ENCODE data around the gene MEF2C. TPM values are rescaled to one million over a fixed set of nuclear protein-coding genes. Genes with fewer than 3 reads are reported as not detected.

The MEF2C gene
- polyA plus RNA-seq, 1 donor from 2014 or later = 30.2 TPM

DNA sequence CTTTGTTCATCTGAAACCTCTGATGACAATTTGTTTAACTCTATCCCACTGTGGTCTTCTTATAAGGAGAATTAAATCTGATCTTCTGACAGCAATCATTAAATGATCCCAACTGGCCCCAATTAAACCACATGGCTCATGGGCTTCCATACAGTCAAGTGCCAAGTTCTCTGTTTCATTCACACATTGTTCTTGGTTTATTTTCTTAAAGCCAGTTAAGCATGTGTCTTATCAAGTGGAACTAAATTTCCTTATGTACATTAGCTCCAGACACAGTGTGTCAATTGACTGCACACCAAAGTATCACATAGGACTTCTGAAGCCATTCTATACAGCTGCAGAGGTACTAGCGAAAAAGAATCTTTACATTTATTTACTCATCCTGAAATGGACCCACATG is 51.2 kb downstream of the MEF2C start:
- H3K4me3 ChIP-seq (ENCODE audit: low read length) = no peak overlapping the region
- no peak overlapping the region for H3K4me2 ChIP-seq (ENCODE audit: low read length)
- H3K36me3 ChIP-seq (ENCODE audit: insufficient read depth, low read length) = no peaks in the 10 kb centered on the region
- no peaks in the 10 kb centered on the region for H4K20me1 ChIP-seq (ENCODE audit: insufficient read depth)
- H2AFZ ChIP-seq (ENCODE audit: low read depth, low read length) = no peak overlapping the region
- no peak overlapping the region for H3K27ac ChIP-seq (ENCODE audit: low read length)
- no peak for TF ChIP-seq RAD21 (conservative IDR thresholded peaks at IDR 0.05)
- no peak for TF ChIP-seq EZH2 (IDR thresholded peaks at IDR 0.05; ENCODE audit: borderline replicate concordance, insufficient read depth, low read length, poor library complexity, severe bottlenecking)
- TF ChIP-seq TAF1 (IDR thresholded peaks at IDR 0.05; ENCODE audit: low read depth) = no peak
- TF ChIP-seq, protein P1, sequence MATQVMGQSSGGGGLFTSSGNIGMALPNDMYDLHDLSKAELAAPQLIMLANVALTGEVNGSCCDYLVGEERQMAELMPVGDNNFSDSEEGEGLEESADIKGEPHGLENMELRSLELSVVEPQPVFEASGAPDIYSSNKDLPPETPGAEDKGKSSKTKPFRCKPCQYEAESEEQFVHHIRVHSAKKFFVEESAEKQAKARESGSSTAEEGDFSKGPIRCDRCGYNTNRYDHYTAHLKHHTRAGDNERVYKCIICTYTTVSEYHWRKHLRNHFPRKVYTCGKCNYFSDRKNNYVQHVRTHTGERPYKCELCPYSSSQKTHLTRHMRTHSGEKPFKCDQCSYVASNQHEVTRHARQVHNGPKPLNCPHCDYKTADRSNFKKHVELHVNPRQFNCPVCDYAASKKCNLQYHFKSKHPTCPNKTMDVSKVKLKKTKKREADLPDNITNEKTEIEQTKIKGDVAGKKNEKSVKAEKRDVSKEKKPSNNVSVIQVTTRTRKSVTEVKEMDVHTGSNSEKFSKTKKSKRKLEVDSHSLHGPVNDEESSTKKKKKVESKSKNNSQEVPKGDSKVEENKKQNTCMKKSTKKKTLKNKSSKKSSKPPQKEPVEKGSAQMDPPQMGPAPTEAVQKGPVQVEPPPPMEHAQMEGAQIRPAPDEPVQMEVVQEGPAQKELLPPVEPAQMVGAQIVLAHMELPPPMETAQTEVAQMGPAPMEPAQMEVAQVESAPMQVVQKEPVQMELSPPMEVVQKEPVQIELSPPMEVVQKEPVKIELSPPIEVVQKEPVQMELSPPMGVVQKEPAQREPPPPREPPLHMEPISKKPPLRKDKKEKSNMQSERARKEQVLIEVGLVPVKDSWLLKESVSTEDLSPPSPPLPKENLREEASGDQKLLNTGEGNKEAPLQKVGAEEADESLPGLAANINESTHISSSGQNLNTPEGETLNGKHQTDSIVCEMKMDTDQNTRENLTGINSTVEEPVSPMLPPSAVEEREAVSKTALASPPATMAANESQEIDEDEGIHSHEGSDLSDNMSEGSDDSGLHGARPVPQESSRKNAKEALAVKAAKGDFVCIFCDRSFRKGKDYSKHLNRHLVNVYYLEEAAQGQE (IDR thresholded peaks at IDR 0.05; ENCODE audit: borderline replicate concordance) = no peak
- no peak for TF ChIP-seq SMC3 (conservative IDR thresholded peaks at IDR 0.05; ENCODE audit: poor library complexity)
- TF ChIP-seq MXI1 (conservative IDR thresholded peaks at IDR 0.05; ENCODE audit: poor library complexity, severe bottlenecking) = no peak
- no peaks in the 10 kb centered on the region for H3K27me3 ChIP-seq (ENCODE audit: insufficient read depth, low read depth, low read length)
- no peak overlapping the region for H3K9ac ChIP-seq (ENCODE audit: low read length)
- no peaks in the 10 kb centered on the region for H3K9me2 ChIP-seq (ENCODE audit: insufficient read depth, low read length)
- no peaks in the 10 kb centered on the region for H3F3A ChIP-seq (ENCODE audit: insufficient read depth, low read length, poor library complexity, severe bottlenecking)
- no peaks in the 10 kb centered on the region for H3K9me3 ChIP-seq (ENCODE audit: low read length)
- H3K79me2 ChIP-seq (replicated peaks; ENCODE audit: insufficient read depth, low read length) = no peaks in the 10 kb centered on the region

GRCh38 chr5:88830567-88830966 is 52.4 kb downstream of the MEF2C start:
- Histone ChIP-seq H4K20me1 (ENCODE audit: insufficient read depth) (no peaks in the 10 kb centered on the region), H3F3A (ENCODE audit: insufficient read depth, low read length, poor library complexity, severe bottlenecking) (no peaks in the 10 kb centered on the region), H3K36me3 (ENCODE audit: insufficient read depth, low read length) (no peaks in the 10 kb centered on the region), H3K4me2 (ENCODE audit: low read length) (no peak overlapping the region), H3K27me3 (ENCODE audit: insufficient read depth, low read depth, low read length) (no peaks in the 10 kb centered on the region), H3K9me3 (ENCODE audit: low read length) (no peaks in the 10 kb centered on the region), H3K9ac (ENCODE audit: low read length) (no peak overlapping the region), H3K79me2 (replicated peaks; ENCODE audit: insufficient read depth, low read length) (no peaks in the 10 kb centered on the region), H2AFZ (ENCODE audit: low read depth, low read length) (no peak overlapping the region), H3K27ac (ENCODE audit: low read length) (no peak overlapping the region), H3K9me2 (ENCODE audit: insufficient read depth, low read length) (no peaks in the 10 kb centered on the region), H3K4me3 (ENCODE audit: low read length) (no peak overlapping the region)
- no peak for TF ChIP-seq MXI1 (conservative IDR thresholded peaks at IDR 0.05; ENCODE audit: poor library complexity, severe bottlenecking)
- TF ChIP-seq SMC3 (conservative IDR thresholded peaks at IDR 0.05; ENCODE audit: poor library complexity) = no peak
- TF ChIP-seq EP300 (conservative IDR thresholded peaks at IDR 0.05; ENCODE audit: poor library complexity, severe bottlenecking) = no peak
- TF ChIP-seq POLR2AphosphoS5 (IDR thresholded peaks at IDR 0.05) = no peak
- TF ChIP-seq CTCF (IDR thresholded peaks at IDR 0.05; ENCODE audit: poor library complexity, severe bottlenecking) = no peak
- TF ChIP-seq EZH2 (IDR thresholded peaks at IDR 0.05; ENCODE audit: borderline replicate concordance, insufficient read depth, low read length, poor library complexity, severe bottlenecking) = no peak
- TF ChIP-seq, protein P1 (IDR thresholded peaks at IDR 0.05; ENCODE audit: borderline replicate concordance) = no peak
- TF ChIP-seq TAF1 (IDR thresholded peaks at IDR 0.05; ENCODE audit: low read depth) = no peak
- TF ChIP-seq RAD21 (conservative IDR thresholded peaks at IDR 0.05) = no peak
